SK-N-MC (cell line): ENCODE results near the gene TMCO4.

Experiments used
- DNase-seq: peaks from one replicate; pipeline ENCODE4 v3.0.0-alpha.2; 2011; ENCODE audit warnings: low read depth, low spot score
- H3K27ac ChIP-seq: fragments of 200-600 bp; sonication (generic); 2 replicates; pipeline ENCODE4 v1.5.1; 2016; ENCODE audit warnings: mixed run types
- H3K36me3 ChIP-seq: fragments of 200-600 bp; sonication (generic); 2 replicates; pipeline ENCODE4 v1.6.1; 2017; ENCODE audit warnings: antibody characterized with exemption, low read length, mixed read lengths; ENCODE audit not compliant: insufficient read depth
- H3K4me3 ChIP-seq: fragments of 200-600 bp; sonication (generic); 2 replicates; pipeline ENCODE4 v1.5.1; 2016
- H3K9ac ChIP-seq: fragments of 200-600 bp; sonication (generic); 2 replicates; pipeline ENCODE4 v1.8.0; 2017; ENCODE audit warnings: mixed run types, mixed read lengths; ENCODE audit not compliant: insufficient read length
- H3K9me3 ChIP-seq: fragments of 200-600 bp; sonication (generic); 2 replicates; pipeline ENCODE4 v1.6.1; 2017; ENCODE audit warnings: low read depth, mild to moderate bottlenecking, antibody characterized with exemption, low read length, moderate library complexity, mixed read lengths
- EZH2 ChIP-seq: fragments of 200-600 bp; sonication (generic); IDR thresholded peaks from one replicate; pipeline ENCODE4 v1.6.1; 2017; ENCODE audit warnings: antibody characterized with exemption
- FOXP2 ChIP-seq: optimal IDR thresholded peaks from 2 replicates; pipeline ENCODE3; 2011; ENCODE audit warnings: mild to moderate bottlenecking, moderate library complexity; ENCODE audit not compliant: insufficient read depth; ENCODE audit errors: extremely low read length, control extremely low read depth
- POLR2AphosphoS5 ChIP-seq: IDR thresholded peaks from 2 replicates; pipeline ENCODE4 v1.6.1; 2012; ENCODE audit warnings: mild to moderate bottlenecking, low read depth, low read length, borderline replicate concordance

Gene TMCO4

DNA sequence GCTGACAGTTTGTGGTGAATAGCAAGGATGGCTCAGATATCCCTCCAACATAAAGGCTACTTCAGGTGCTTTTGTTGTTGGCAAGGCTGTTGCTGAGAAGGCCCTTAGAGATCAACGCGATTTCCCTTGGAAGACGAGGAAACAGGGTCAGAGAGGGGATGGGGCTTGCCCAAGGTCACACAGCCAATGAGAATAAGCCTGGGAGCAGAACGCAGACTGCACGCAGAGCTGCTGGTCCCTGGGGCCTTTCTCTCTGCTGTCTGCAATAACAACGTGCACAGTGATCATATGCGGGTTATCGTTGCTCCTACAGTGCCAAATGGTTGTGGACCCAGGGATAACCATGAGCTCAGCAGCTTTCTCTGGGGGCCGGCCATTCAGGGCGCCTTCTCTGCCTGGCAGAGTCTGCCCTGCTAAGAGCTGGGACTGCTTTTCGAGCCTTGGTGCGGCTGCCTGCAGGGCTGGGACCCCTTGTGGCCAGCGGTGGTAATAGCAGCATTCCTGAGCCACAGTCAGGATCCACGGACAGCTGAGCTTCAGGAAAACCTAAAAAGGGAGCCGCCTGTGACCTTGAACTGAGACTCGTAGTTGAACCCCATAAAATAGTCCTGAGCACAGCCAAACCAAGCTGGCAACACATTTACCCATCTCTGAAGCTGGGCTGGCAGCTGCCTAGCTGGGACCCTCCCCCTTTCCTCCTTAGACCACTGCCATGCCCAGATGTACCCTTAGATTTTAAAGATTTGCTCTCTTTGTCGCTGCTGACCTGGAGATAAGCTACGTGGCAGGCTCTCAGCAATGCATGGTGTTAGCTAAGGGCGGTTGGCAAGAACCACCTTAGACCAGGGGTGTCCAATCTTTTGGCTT lies 95.2 kb downstream of the TMCO4 start:
- Histone ChIP-seq H3K36me3 (no peaks in the 10 kb centered on the region), H3K27ac (no peak overlapping the region), H3K4me3 (no peak overlapping the region), H3K9ac (no peak overlapping the region), H3K9me3 (no peaks in the 10 kb centered on the region)
- DNase-seq: no peak
- no peak for TF ChIP-seq POLR2AphosphoS5
- no peak for TF ChIP-seq FOXP2
- no peak for TF ChIP-seq EZH2

GRCh38 chr1:19703280-19703679 lies 96.4 kb downstream of the TMCO4 start:
- DNase-seq: no peak
- Histone ChIP-seq H3K9me3 (no peaks in the 10 kb centered on the region), H3K27ac (no peak overlapping the region), H3K4me3 (no peak overlapping the region), H3K9ac (no peak overlapping the region), H3K36me3 (no peaks in the 10 kb centered on the region)
- TF ChIP-seq FOXP2: no peak
- TF ChIP-seq POLR2AphosphoS5: no peak
- TF ChIP-seq EZH2: no peak

- H3K9ac ChIP-seq: no peak overlapping the region
- no peak overlapping the region for H3K4me3 ChIP-seq
- no peak overlapping the region for H3K27ac ChIP-seq
- no peaks in the 10 kb centered on the region for H3K9me3 ChIP-seq
- TF ChIP-seq EZH2 (no peak), FOXP2 (no peak), POLR2AphosphoS5 (no peak)
- DNase-seq: no peak
- H3K36me3 ChIP-seq: no peaks in the 10 kb centered on the region
Measured at GRCh38 chr1:19700079-19700777, 99.5 kb downstream of the TMCO4 start.

GRCh38 chr1:19698181-19698580 lies 101.5 kb downstream of the TMCO4 start:
- Histone ChIP-seq H3K9ac (no peak overlapping the region), H3K4me3 (no peak overlapping the region), H3K36me3 (no peaks in the 10 kb centered on the region), H3K27ac (no peak overlapping the region), H3K9me3 (no peaks in the 10 kb centered on the region)
- DNase-seq: no peak
- TF ChIP-seq POLR2AphosphoS5 (no peak), FOXP2 (no peak), EZH2 (no peak)

DNA sequence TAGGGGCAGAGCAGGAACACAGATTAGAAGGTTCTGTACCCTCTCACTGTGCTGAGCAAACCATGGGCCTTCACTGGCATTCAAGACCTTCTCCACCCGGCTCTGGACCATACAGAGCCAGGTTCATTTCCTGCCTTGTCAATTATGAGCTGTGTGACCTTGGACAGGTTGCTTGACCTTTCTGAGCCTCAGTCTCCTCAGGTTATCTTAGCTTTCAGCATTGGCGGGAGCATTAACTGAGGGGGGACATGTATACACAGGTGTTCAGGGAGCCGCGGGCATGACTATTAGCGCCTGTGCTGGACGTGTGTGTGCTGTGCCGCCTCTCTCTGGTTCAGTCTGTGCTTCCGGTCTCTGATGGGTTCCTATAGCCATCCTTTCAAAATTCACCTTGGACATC lies 102.9 kb downstream of the TMCO4 start:
- H3K9me3 ChIP-seq: no peaks in the 10 kb centered on the region
- H3K27ac ChIP-seq: no peak overlapping the region
- DNase-seq: no peak
- no peak overlapping the region for H3K4me3 ChIP-seq
- TF ChIP-seq POLR2AphosphoS5 (no peak), FOXP2 (no peak), EZH2 (no peak)
- no peak overlapping the region for H3K9ac ChIP-seq
- H3K36me3 ChIP-seq: no peaks in the 10 kb centered on the region

DNA sequence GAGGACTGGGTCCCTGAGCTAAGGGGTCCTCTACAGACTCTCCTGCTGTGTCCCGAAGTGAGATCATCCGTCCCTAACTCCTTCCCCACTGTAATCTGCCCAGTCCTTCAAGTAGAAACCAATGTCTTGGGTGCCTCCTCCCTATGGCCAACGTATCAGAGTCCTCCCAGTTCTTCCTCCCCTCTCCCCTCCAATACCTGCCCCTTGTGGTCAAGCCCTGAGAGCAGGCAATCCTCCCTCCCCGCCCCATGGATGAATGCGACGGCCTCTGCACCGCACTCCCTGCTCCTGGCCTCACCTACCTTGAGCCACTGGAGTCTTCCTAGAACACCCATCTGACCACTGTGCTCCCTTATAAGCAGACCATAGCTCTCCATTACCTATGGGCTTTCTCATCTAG lies 103.9 kb downstream of the TMCO4 start:
- Histone ChIP-seq H3K9ac (no peak overlapping the region), H3K36me3 (no peaks in the 10 kb centered on the region), H3K27ac (no peak overlapping the region), H3K4me3 (no peak overlapping the region), H3K9me3 (no peaks in the 10 kb centered on the region)
- no peak for DNase-seq
- TF ChIP-seq POLR2AphosphoS5 (no peak), FOXP2 (no peak), EZH2 (no peak)

DNA sequence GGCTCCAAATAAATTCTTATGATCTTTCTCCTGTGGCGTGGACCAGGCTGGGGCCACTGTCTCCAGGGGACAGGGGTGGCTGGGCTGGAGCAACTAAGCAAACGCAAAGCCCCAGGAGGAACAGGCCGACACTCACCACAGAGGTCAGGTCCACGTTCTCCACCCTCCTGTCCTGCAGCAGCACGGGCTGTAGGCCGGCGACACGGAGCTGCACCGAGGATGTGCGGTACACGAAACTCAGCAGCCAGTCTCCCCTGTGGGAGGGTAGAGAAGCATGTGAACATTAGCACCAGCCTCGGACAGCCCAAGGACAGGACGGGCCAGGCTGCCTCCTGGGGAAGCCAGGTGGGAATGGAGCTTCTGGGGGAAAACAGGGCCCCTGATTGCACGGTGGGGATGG lies 105.4 kb downstream of the TMCO4 start:
- no peak for DNase-seq
- no peak overlapping the region for H3K9ac ChIP-seq
- H3K4me3 ChIP-seq: no peak overlapping the region
- H3K9me3 ChIP-seq: no peaks in the 10 kb centered on the region
- TF ChIP-seq POLR2AphosphoS5 (no peak), FOXP2 (no peak), EZH2 (no peak)
- no peaks in the 10 kb centered on the region for H3K36me3 ChIP-seq
- H3K27ac ChIP-seq: no peak overlapping the region

DNA sequence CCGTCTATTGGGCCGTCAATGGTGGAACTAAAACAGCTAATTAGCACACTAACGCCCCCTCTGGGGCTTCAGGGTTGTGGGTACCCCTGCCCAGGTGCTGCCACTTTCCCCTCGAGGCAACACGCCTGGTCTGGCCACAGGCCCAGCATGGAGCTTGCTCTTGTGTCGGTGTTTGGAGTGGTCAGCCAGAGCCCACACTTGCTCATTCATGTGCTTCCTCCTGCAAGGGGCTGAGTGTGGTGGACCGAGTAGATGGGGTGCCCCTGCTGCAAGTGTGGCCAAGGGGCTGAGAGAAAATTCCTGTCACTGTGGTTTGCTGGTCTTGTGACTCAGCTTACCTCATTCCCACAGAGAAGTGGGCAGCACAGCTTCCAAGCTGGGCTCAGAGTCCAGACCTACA lies 109.4 kb downstream of the TMCO4 start:
- Histone ChIP-seq H3K4me3 (no peak overlapping the region), H3K36me3 (no peaks in the 10 kb centered on the region), H3K9me3 (no peaks in the 10 kb centered on the region), H3K9ac (no peak overlapping the region), H3K27ac (no peak overlapping the region)
- TF ChIP-seq FOXP2: no peak
- no peak for TF ChIP-seq POLR2AphosphoS5
- TF ChIP-seq EZH2: no peak
- DNase-seq: no peak

DNA sequence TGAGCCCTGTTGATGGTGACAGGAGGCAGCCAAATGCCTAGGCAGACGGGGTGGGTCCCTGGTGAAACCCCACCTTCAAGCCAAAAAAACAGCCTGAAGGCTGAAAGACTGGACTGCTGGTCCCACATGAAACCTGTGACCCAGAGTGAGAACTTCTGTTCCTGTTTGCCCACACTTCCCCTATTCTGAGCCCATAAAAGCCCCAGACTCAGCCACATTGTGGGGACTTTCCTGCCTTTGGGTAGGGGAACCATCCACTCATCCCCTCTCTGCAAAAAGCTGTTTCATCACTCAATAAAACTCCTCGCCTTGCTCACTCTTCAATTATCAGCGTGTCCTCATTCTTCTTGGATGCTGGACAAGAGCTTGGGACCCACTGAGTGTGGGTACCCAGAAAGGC lies 109.9 kb downstream of the TMCO4 start:
- H3K9ac ChIP-seq: no peak overlapping the region
- TF ChIP-seq FOXP2 (no peak), EZH2 (no peak), POLR2AphosphoS5 (no peak)
- no peak overlapping the region for H3K4me3 ChIP-seq
- no peak overlapping the region for H3K27ac ChIP-seq
- no peaks in the 10 kb centered on the region for H3K36me3 ChIP-seq
- H3K9me3 ChIP-seq: no peaks in the 10 kb centered on the region
- DNase-seq: no peak
